Measurements from ENCODE around the gene MED13.
A peak's percentile ranks its signal among the peaks of the same experiment; 100 is the strongest.
"Not testable (repeated sequence)": the region's sequence is repeated elsewhere in the genome, so short reads cannot be mapped to it uniquely, and the experiment has no call there.

The MED13 gene

GRCh38 chr17:62086737-62087136 lies 21.7 kb upstream of the MED13 start:
- DNase-seq (ENCODE audit: low spot score) = no peak

DNA sequence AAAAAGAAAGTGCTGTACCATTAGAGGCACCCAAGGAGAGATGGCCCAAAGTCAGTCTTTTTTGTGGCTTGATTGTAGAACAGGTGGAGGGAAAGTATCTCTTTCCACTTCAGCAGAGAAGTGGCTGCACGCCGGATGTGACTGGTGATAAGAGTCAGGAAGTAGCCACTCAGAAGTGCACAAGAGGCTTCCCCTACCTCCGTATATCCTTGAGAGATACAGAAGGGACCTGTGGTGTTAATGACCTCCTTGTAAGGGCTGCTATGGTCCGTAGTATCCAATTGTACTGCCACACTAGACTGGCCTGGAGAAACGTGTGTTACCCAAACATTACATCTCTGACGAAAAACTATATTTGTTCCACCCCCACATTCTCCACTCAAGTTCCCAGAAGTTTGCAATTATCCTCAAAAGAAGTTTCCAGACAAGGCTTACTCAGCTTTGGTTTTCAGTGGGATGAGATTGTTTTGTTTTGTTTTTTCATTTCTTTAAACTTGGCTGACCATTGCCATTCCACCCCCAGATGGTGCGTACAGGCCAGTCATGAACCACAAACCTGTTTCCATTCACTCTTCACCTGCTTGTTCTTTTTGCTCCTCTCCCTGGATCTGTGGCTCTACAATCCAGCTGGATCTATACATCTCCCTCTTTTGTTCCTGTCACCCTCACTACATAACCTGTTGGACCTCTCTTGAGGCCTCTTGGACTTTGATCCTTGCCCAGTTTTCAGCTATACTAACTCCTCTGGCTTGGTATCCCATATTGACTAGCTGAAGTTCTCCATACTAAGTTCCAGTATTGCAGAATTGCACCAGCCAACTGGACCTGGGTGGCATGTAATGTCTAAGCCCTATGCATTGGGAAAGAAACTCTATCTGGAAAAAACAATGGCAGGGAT lies 20.7 kb upstream of the MED13 start:
- no peak for DNase-seq (ENCODE audit: low spot score)

DNA sequence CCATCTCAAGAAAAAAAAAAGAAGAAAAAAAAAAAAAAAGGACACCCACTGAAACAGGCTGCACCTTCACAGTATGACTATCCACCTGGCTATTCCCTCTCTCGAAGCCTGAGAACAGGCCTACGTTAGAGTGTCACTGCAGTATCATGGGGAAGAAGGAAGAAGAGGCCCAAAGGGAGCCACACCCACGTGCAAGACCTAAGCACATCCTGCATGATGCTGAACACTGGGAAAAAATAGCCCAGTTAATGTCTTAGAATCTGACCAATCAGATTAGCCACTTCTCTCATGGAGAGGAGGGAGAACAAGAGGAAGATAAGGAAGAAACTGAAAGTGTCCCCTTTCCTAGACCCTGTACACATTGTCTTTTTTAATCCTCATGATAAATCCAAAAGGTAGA lies 19.5 kb upstream of the MED13 start:
- DNase-seq (ENCODE audit: low spot score) = no peak

DNA sequence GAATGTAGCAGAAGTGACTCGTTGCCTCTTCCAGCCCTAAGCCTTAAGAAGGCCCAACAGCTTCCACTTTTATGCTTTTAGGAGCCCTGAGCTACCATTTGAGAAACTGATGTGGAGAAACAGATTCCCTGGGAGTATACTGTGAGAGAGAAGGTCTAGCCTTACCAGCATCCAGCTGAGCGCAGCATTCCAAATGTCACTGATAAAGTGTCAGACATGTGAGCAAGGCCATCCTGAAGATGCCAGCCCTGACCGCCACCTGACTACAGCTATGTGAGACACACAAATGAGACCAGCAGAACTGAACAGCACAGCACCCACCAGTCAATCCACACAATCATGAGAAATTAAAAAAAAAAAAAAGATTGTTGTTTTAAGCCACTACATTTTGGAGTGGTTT lies 18.6 kb upstream of the MED13 start:
- no peak for DNase-seq (ENCODE audit: low spot score)

DNA sequence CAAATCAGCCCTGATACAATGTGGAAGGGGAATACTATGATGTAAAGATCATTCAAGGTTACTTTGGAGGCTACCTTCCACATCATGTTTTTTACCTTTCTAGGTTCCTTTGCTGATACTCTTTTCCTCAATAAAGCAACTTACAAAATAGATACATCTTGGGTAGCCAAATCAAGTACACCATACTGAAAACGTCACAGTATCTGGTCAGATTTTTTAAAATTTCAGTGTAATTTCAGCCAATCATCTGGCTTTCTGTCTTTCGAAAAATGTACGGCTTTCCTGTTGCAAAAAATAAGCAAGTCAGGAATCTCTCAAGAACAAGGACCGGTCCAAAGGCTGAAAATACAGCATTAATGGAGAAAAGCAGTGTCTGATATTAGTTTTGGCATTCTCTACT lies 15.6 kb upstream of the MED13 start:
- DNase-seq (ENCODE audit: low spot score) = no peak

GRCh38 chr17:62078009-62078408 lies 12.9 kb upstream of the MED13 start:
- no peak for DNase-seq (ENCODE audit: low spot score)

- DNase-seq (ENCODE audit: low spot score) = no peak
These were observed 12.0 kb upstream of the MED13 start for GRCh38 chr17:62076864-62077788.

GRCh38 chr17:62075308-62075815 lies 10.3 kb upstream of the MED13 start:
- DNase-seq (ENCODE audit: low spot score) = no peak

DNA sequence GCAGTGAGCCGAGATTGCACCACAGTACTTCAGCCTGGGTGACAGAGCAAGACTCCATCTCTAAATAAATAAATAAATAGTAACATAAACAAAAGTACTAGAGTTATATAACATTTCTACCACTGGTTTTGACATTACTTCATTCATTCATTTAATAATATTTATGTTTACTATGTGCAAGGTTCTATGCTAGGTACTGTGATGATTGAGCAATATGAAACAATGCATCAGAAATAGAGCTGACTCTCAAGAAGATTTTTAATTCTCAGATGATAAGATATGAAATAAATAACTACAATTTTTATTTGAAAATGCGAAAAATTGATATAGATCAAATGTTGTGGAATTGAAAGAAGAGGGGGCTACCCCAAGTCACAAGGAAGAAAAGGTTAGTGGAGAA lies 8.9 kb upstream of the MED13 start:
- DNase-seq (ENCODE audit: low spot score) = no peak

DNA sequence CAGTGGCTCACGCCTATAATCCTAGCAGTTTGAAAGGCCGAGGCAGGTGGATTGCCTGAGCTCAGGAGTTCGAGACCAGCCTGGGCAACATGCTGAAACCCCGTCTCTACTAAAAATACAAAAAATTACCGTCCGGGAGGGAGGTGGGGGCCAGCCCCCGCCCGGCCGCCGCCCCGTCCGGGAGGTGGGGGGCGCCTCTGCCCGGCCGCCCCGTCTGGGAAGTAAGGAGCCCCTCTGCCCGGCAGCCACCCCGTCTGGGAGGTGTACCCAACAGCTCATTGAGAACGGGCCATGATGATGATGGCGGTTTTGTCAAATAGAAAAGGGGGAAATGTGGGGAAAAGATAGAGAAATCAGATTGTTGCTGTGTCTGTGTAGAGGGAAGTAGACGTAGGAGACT lies 7.8 kb upstream of the MED13 start:
- not testable (repeated sequence) for DNase-seq (ENCODE audit: low spot score)

- no peak for DNase-seq (ENCODE audit: low spot score)
These were observed 5.8 kb upstream of the MED13 start for GRCh38 chr17:62070900-62071299.

DNA sequence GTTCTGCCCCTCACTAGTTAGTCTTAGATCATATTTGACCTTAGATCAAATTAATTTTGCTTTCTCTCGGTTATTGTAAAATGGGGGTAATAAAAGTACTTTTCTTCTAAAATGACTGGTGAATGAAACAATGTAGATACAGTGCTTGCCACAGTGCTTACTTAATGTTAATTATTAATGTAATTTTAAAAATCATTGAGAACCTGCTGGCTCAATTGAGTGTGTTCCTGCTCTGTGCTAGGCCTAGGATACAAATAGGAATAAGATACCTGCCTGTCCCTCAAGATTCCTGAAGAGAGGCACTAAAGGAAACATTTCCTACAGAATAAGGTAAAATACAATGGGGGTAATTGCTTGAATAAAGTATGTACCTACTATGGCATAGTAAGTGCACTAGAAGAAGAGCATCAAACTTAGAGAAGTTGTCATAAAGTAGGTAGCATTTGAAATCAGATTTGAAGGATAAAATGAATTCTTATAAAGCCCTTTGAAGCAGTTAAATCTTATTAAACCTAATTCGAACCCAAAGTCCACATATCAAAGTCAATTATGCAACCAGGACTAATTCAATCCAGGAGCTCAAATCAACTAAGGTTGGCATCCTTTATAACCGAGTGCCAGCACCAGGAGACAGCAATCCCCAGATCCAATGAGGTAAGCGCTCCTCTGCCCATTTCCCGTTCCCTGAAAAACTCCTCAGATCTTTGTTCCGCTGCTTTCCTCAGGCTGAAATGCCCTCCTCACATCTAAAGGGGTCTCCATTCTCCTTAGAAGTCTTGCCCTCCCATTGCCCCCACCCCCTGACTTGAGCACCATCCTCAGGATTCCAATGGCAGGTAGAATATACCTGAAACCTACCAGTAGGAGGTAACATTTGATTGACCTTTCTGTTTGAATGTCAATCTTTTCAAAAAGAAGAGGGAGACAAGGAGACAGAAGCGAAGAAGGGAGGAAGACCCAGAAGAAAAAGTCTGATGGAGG lies 2.4 kb upstream of the MED13 start:
- no peak for DNase-seq (ENCODE audit: low spot score)

GRCh38 chr17:62065611-62066468 lies 762 bp upstream of the MED13 start:
- peak; percentile 99 for DNase-seq (ENCODE audit: low spot score)

DNA sequence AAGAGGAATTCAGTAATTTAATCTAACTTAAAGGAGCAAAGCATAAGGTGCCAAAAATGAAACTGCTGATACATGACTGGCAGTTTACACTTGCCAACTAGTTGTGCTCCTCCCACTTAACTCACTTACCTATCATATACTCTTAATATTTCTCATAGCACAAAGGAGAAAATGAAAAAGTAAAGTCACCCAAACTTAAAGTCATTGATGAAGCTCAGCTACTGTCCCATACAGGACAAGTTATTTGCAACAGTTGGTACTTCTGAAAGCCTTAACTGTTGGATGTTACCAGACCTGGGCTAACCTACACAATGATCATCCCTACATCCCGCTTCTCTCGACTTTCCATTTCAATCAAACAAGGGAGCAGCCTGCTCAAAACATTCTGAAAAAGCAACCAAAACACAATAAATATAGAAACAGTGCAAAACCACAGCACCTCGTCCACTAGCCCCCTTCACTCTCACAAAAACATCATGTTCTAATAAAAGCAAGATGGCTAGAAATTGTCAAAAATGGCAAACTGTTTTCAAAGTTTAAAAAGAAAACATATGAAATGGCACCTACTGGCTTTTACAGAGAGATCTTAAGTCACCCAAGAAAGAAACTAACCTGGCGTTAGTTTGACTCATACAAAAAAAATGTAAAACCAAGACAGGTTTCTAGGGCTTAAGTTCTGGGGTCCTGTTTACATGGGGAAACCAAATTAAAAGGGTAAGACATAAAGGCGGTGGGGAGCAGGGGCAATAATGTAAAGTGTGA lies 868 bp downstream of the MED13 start:
- peak; percentile 22 for DNase-seq (ENCODE audit: low spot score)

DNA sequence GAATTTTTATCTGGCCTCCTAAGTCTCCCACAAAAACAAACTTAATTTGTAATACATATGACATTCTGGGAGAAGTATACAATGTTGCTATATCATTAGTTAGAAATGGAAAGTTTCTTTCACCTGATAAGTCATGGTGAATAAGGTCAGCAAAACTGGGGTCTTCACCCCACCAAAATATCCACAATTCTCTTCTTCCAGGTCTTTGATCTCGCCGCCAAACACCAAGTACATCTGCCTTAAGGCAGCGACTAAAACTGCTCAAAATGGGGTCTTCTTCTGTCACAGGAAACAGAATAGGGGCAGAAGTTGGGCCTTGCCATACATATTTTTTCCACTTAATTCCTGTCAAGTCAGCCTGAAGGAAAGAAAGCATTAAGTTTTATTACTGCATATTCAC lies 2.1 kb downstream of the MED13 start:
- DNase-seq (ENCODE audit: low spot score) = no peak

DNA sequence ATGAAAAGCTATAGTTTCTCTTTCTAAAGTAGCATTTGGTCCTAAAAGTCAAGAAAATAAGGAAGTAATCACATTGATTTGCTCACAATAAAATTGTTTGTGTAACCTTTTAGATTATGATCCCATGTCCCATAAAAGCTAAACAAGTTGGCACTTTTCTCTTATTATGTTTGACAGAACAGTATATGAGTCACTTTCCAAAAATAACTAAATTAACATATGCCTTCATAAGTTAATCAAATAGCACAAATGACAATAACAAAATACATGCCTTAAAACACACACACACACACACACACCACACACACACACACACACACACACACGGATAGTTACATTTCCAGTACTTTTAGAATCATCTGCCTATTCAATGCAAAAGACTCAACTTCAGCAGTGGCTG lies 2.8 kb downstream of the MED13 start:
- DNase-seq (ENCODE audit: low spot score) = no peak

- DNase-seq (ENCODE audit: low spot score) = no peak
These were observed 5.7 kb downstream of the MED13 start for GRCh38 chr17:62059414-62059813.

- no peak for DNase-seq (ENCODE audit: low spot score)
These were observed 6.5 kb downstream of the MED13 start for GRCh38 chr17:62058611-62059010.

DNA sequence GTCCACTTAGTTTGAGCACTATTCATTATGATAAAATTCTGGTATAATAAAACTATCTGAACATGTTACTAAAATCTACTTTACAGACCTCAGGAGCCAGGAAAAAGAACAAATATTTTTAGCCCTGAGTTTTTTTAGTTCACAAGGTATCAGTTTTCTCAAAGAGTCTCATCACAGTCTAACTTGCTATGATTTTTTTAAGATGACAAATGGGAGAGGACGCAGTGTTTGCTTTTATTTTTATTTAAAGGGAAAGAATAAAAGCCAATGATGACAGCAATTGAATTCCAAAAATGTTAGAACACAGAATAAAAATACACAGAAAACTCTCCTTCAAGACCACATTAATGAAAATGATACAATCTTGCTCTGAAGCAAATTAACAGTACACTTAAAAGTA lies 7.4 kb downstream of the MED13 start:
- no peak for DNase-seq (ENCODE audit: low spot score)
